ENCODE data around the gene FNIP2. TPM values are rescaled to one million over a fixed set of nuclear protein-coding genes. Genes with fewer than 3 reads are reported as not detected.
"Not testable (repeated sequence)": the region's sequence is repeated elsewhere in the genome, so short reads cannot be mapped to it uniquely, and the experiment has no call there.

Gene FNIP2
- total RNA-seq, 1 experiment from 2014 or later: 5.2 TPM

- ChIA-PET POLR2A (ENCODE audit: unreplicated experiment) (no interaction called here), CTCF (no interaction called here)
- intact Hi-C loops (cut with micrococcal nuclease): no loop called here
- no peaks in the 10 kb centered on the region for H3K27me3 ChIP-seq (ENCODE audit: low read length)
- H3K79me2 ChIP-seq (ENCODE audit: low read length): 0 out of 2 replicates have a peak, but pooled peaks cover 10% of the 10 kb centered on the region
- DNase-seq (peak; percentile 76), ATAC-seq (peak; percentile 26)
- H3K4me1 ChIP-seq (ENCODE audit: insufficient read depth, low read length): peaks cover 32% of the 10 kb centered on the region
- H3F3A ChIP-seq (ENCODE audit: low read length, unreplicated experiment): no peaks in the 10 kb centered on the region
- no peaks in the 10 kb centered on the region for H4K20me1 ChIP-seq (ENCODE audit: low read length)
- TF ChIP-seq EZH2phosphoT487 (IDR thresholded peaks at IDR 0.05; ENCODE audit: borderline replicate concordance, low read length): no peak
- TF ChIP-seq EZH2 (IDR thresholded peaks at IDR 0.05; ENCODE audit: low read length, unreplicated experiment): no peak
- no peak for TF ChIP-seq CTCF (conservative IDR thresholded peaks at IDR 0.05; ENCODE audit: low read depth, low read length)
- H3K27ac ChIP-seq (ENCODE audit: low read length): no peak overlapping the region
- H3K4me3 ChIP-seq (ENCODE audit: low read length): no peak overlapping the region
- H3K9me2 ChIP-seq (replicated peaks; ENCODE audit: low read length): no peaks in the 10 kb centered on the region
- H3K4me2 ChIP-seq (ENCODE audit: low read length): peak overlapping the region; percentile 30; the same call in 1 of the 2 replicates
- no TSS peak for BruUV-seq (replicated peaks)
- no peak overlapping the region for H2AFZ ChIP-seq (ENCODE audit: low read length)
- H3K9me3 ChIP-seq (ENCODE audit: low read length): no peaks in the 10 kb centered on the region
- no peaks in the 10 kb centered on the region for H3K36me3 ChIP-seq (ENCODE audit: low read depth, low read length)
- H3K9ac ChIP-seq (ENCODE audit: low read length): no peak overlapping the region
Observed at GRCh38 chr4:158805635-158806471, 37.0 kb downstream of the FNIP2 start.

- Histone ChIP-seq H3F3A (ENCODE audit: low read length, unreplicated experiment) (peaks cover 3% of the 10 kb centered on the region), H3K9me2 (replicated peaks; ENCODE audit: low read length) (no peaks in the 10 kb centered on the region), H3K79me2 (ENCODE audit: low read length) (0 out of 2 replicates have a peak, but pooled peaks cover 7% of the 10 kb centered on the region), H3K4me2 (ENCODE audit: low read length) (no peak overlapping the region), H3K27me3 (ENCODE audit: low read length) (no peaks in the 10 kb centered on the region), H3K9me3 (ENCODE audit: low read length) (no peaks in the 10 kb centered on the region), H3K4me1 (ENCODE audit: insufficient read depth, low read length) (peaks cover 44% of the 10 kb centered on the region), H3K4me3 (ENCODE audit: low read length) (no peak overlapping the region), H3K27ac (ENCODE audit: low read length) (no peak overlapping the region), H3K36me3 (ENCODE audit: low read depth, low read length) (no peaks in the 10 kb centered on the region), H2AFZ (ENCODE audit: low read length) (no peak overlapping the region), H4K20me1 (ENCODE audit: low read length) (no peaks in the 10 kb centered on the region), H3K9ac (ENCODE audit: low read length) (no peak overlapping the region)
- intact Hi-C loops (cut with micrococcal nuclease): no loop called here
- CTCF ChIA-PET: no interaction called here
- TF ChIP-seq CTCF (conservative IDR thresholded peaks at IDR 0.05; ENCODE audit: low read depth, low read length) (no peak), EZH2 (IDR thresholded peaks at IDR 0.05; ENCODE audit: low read length, unreplicated experiment) (no peak), EZH2phosphoT487 (IDR thresholded peaks at IDR 0.05; ENCODE audit: borderline replicate concordance, low read length) (no peak)
- ATAC-seq (no peak), DNase-seq (no peak)
- no TSS peak for BruUV-seq (replicated peaks)
- POLR2A ChIA-PET (ENCODE audit: unreplicated experiment): no interaction called here
Observed at GRCh38 chr4:158807691-158808090, 38.9 kb downstream of the FNIP2 start.

DNA sequence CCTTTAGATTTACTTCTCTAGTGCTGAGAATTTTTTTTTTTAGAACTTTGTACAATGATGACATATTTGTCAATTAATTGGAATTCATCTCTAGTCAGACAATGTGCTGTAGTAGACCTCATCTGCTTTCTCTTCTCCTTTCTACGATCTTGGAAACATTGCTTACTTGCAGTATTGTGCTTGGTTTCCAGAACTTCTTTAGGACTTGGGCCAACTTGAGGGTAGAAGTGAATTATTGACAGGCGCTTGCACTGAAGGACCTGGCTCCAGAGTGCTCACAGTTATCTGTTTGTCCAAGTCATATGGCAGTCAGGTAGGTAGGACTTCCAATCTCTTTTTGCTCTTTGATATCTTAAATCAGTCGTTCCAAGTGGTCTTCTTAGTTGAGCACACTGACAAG lies 39.6 kb downstream of the FNIP2 start:
- Histone ChIP-seq H3K9me3 (ENCODE audit: low read length) (no peaks in the 10 kb centered on the region), H3K27ac (ENCODE audit: low read length) (no peak overlapping the region), H3K4me2 (ENCODE audit: low read length) (no peak overlapping the region), H3K27me3 (ENCODE audit: low read length) (no peaks in the 10 kb centered on the region), H3K36me3 (ENCODE audit: low read depth, low read length) (no peaks in the 10 kb centered on the region), H3K9me2 (replicated peaks; ENCODE audit: low read length) (no peaks in the 10 kb centered on the region), H4K20me1 (ENCODE audit: low read length) (no peaks in the 10 kb centered on the region), H2AFZ (ENCODE audit: low read length) (no peak overlapping the region), H3K4me3 (ENCODE audit: low read length) (no peak overlapping the region), H3K79me2 (ENCODE audit: low read length) (0 out of 2 replicates have a peak, but pooled peaks cover 7% of the 10 kb centered on the region), H3K4me1 (ENCODE audit: insufficient read depth, low read length) (peaks cover 44% of the 10 kb centered on the region), H3K9ac (ENCODE audit: low read length) (no peak overlapping the region), H3F3A (ENCODE audit: low read length, unreplicated experiment) (peaks cover 3% of the 10 kb centered on the region)
- DNase-seq: no peak
- ChIA-PET CTCF (no interaction called here), POLR2A (ENCODE audit: unreplicated experiment) (no interaction called here)
- no peak for ATAC-seq
- intact Hi-C loops (cut with micrococcal nuclease): no loop called here
- no TSS peak for BruUV-seq (replicated peaks)
- no peak for TF ChIP-seq CTCF (conservative IDR thresholded peaks at IDR 0.05; ENCODE audit: low read depth, low read length)
- TF ChIP-seq EZH2 (IDR thresholded peaks at IDR 0.05; ENCODE audit: low read length, unreplicated experiment): no peak
- TF ChIP-seq EZH2phosphoT487 (IDR thresholded peaks at IDR 0.05; ENCODE audit: borderline replicate concordance, low read length): no peak

DNA sequence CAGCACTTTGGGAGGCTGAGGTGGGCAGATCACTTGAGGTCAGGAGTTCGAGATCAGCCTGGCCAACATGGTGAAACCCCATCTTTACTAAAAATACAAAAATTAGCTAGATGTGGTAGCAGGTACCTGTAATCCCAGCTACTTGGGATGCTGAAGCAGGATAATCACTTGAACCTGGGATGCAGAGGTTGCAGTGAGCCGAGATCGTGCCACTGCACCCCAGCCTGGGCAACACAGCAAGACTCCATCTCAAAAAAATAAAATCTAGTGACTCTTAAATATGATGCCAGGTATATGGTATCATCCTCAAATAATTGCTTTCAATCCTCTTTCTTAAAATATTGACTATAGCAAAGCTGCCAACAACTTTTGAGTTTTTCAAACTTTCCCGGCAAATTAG lies 40.4 kb downstream of the FNIP2 start:
- Histone ChIP-seq H3K4me1 (ENCODE audit: insufficient read depth, low read length) (peaks cover 44% of the 10 kb centered on the region), H3K27ac (ENCODE audit: low read length) (peak overlapping the region; percentile 97), H3K9ac (ENCODE audit: low read length) (peak overlapping the region; percentile 80), H3K4me2 (ENCODE audit: low read length) (peak overlapping the region; percentile 77), H3K4me3 (ENCODE audit: low read length) (peak overlapping the region; percentile 50; the same call in 1 of the 2 replicates)
- H2AFZ ChIP-seq (ENCODE audit: low read length); H3K79me2 ChIP-seq (ENCODE audit: low read length); H3K27me3 ChIP-seq (ENCODE audit: low read length); H3K9me3 ChIP-seq (ENCODE audit: low read length); H3F3A ChIP-seq (ENCODE audit: low read length, unreplicated experiment); H3K9me2 ChIP-seq (replicated peaks; ENCODE audit: low read length); intact Hi-C loops (cut with micrococcal nuclease); CTCF ChIA-PET; H3K36me3 ChIP-seq (ENCODE audit: low read depth, low read length); DNase-seq; H4K20me1 ChIP-seq (ENCODE audit: low read length); ATAC-seq; BruUV-seq (replicated peaks); POLR2A ChIA-PET (ENCODE audit: unreplicated experiment): not testable (repeated sequence)

All from PC-3 (cell line).